NCI-H748 (cell line): ENCODE measurements around the gene ABHD8.
A peak's percentile ranks its signal among the peaks of the same experiment; 100 is the strongest.
"Not testable (repeated sequence)": the region's sequence is repeated elsewhere in the genome, so short reads cannot be mapped to it uniquely, and the experiment has no call there.

ENCODE experiments used
- DNase-seq: peaks from one replicate; lab custom pipeline; 2025; ENCODE audit not compliant: unreplicated experiment; lab: John Stamatoyannopoulos, UW

Gene ABHD8

DNA sequence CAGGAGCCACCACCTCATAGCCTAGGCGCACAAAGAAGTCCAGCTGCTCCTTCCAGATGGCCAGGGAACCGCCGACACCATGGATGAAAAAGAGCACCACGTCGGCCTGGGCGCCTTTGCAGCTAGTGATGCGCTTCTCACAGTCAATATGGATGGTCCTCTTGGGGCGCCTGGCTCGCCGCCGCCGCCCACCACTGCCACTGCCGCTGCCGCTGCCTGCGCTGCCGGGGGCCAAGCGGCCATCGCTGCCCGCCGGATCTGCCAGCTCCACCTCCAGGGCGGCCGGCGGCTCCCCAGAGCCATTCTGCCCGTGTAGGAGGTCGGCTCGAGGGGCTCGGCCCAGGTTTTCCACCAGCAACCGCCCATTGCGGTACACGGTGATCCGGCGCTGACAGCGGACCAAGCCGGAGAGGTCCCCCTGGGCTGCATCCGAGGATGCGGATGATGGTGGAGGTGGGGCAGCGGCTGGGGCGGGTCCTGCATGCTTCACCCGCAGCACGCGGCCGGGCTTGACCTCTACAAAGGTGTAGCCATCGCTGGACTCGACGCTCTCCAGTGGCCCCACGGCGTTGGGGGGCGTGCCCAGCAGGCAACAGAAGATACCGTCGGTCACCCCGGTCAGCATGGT lies 2.1 kb downstream of the ABHD8 start:
- no peak for DNase-seq

- DNase-seq: no peak
These were observed 6.2 kb downstream of the ABHD8 start for GRCh38 chr19:17296976-17297375.

DNA sequence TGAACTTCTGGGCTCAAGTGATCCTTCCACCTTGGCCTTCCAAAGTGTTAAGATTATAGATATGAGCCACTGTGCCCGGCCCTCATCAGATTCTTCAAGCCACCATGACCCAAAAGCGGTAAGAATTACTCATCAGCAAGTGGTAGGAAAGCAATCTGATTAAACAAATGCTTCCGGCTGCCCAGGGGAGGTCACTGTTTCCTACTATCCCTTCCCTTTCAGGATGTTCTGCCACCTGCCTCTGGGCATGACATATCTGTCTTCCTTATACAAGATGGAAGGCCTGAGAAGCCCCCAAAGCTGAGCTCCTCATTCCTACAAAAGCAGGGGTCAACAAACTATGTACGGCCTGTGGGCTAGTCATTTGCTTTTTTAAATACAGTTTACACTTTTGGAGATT lies 7.0 kb downstream of the ABHD8 start:
- DNase-seq: no peak

DNA sequence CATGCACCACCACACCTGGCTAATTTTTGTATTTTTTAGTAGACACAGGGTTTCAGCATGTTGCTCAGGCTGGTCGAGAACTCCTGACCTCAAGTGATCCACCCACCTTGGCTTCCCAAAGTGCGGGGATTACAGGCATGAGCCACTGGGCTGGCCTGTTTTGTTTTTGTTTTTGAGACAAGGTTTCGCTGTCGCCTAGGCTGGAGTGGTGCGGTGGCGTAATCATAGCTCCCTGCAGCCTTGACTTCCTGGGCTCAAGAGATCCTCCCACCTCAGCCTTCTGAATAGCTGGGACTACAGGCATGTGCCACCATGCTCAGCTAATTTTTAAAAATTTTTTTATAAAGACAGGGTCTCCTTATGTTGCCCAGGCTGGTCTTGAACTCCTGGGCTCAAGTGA lies 7.7 kb downstream of the ABHD8 start:
- not testable (repeated sequence) for DNase-seq

GRCh38 chr19:17294051-17294891 lies 9.0 kb downstream of the ABHD8 start:
- DNase-seq: no peak

DNA sequence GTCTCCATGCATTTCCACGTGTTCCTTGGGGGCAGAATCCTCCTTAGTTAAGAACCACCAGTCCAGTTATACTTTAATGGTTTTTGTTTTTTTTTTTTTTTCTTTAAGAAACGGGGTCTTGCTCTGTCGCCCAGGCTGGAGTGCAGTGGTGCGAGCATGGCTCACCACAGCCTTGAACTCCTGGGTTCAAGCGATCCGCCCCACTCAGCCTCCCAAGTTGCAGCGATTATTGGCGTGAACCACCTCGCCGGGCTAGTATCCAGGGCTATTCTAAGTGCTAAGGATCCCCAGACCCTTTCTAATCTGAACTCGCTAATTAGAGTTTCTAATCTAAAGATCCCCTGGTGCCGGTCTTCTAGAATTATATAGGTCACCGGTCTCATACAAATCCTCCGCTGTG lies 9.6 kb downstream of the ABHD8 start:
- no peak for DNase-seq

- no peak for DNase-seq
These were observed 10.7 kb downstream of the ABHD8 start for GRCh38 chr19:17292301-17293074.

DNA sequence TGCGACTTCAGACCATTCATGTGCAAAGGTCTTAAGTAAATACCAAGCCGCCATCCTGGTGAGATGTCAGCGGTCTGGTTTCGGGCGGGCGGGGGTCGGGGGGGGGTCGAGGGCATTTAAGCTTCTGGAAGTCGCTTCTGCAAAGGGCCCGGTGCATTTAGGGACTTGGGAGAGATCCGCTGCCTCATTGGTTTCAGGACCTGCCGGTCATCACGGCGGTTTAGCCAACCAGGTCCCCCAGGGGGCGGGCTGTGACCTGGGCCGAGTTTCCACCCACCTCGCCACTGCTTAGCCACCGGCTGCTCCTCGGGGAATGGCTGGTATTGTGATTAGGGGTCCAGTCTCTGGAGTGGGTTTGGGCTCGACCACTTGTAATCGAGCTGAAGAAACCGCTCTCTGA lies 13.7 kb downstream of the ABHD8 start:
- DNase-seq: no peak

DNA sequence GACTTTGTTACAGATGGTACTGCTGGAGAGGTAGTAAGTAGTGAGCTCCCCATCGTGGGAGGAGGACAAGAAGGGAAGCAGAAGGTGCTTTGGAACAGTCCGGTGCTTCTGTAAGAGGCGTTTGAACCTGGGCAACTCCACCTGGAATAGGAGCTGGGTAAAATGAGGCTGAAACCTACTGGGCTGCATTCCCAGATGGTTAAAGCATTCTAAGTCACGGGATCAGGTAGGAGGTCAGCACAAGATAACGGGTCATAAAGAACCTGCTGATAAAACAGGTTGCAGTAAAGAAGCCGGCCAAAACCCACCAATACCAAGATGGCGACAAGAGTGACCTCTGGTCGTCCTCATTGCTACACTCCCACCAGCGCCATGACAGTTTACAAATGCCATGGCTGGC lies 16.5 kb downstream of the ABHD8 start:
- no peak for DNase-seq

DNA sequence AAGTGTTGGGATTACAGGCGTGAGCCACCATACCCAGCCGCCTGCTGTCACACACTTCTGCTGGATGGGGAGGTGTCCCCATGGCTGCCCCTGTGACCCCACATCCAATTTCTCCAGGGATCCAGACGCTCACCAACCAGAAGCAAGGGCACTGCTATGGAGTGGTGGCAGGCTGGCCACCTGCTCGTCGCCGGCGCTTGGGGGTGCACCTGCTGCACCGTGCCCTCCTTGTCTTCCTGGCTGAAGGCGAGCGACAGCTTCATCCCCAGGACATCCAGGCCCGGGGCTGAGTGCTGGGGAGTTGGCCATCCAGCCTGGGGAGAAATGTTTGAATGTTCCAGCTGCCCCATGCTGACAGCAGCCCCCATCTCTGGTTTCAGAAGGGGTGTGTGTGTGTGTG lies 17.0 kb downstream of the ABHD8 start:
- DNase-seq: no peak

DNA sequence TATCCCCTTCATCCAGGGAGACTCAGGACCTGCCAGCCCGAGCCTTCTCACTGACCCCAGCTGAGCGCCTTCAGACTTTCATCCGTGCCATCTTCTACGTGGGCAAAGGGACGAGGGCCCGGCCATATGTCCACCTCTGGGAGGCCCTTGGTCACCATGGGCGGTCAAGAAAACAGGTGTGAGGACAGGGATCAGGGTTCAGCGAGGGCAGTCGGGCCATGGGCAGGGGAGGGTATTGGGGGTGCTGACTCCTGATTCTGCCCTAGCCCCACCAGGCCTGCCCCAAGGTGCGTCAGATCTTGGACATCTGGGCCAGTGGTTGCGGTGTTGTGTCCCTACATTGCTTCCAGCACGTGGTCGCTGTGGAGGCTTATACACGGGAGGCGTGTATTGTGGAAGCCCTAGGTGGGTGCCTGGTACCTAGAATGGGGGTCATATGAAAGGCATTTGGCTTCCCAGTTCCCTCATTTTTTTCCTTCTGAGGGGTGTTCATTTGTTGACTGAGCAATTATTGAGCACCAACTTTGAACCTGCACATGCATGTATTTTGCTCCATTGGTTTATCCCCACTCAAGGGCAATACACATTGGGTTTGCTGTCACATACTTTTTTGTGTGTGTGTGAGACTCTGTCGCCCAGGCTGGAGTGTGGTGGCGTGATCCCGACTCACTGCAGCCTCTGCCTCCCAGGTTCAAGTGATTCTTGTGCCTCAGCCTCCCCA lies 17.6 kb downstream of the ABHD8 start:
- no peak for DNase-seq

GRCh38 chr19:17283504-17283996 lies 19.7 kb downstream of the ABHD8 start:
- DNase-seq: no peak

DNA sequence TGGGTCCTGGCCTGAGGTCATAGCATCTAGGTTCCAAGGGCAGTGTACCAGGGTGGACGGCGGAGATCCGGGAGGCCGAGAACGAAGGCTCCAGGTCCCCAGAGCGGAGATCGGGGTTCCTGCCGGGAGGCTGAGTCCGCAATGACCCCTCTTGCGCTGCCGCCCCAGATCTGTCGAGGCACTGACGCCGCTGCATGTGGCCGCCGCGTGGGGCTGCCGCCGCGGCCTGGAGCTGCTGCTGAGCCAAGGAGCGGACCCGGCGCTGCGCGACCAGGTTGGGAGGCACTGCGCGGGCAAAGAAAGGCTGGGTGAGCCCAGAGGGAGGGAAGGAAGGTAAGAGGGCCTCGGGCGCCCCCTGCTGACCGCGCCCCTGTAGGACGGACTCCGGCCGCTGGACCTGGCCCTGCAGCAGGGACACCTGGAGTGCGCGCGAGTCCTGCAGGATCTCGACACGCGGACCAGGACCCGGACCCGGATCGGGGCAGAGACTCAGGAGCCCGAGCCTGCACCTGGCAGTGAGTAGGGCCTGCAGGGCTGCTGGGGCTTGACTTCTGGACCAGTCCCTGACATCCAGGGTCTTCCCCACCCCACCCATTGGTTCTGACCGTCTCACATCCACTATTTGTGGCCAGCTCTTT lies 20.6 kb downstream of the ABHD8 start:
- peak; percentile 84 for DNase-seq

- peak; percentile 38 for DNase-seq
These were observed 21.6 kb downstream of the ABHD8 start, which contains the start of gene ANKLE1 for GRCh38 chr19:17281391-17282304. TSS of gene ANKLE1 (plus strand) at chr19:17281901. CDS start at chr19:17281921, 20 bp downstream.

DNA sequence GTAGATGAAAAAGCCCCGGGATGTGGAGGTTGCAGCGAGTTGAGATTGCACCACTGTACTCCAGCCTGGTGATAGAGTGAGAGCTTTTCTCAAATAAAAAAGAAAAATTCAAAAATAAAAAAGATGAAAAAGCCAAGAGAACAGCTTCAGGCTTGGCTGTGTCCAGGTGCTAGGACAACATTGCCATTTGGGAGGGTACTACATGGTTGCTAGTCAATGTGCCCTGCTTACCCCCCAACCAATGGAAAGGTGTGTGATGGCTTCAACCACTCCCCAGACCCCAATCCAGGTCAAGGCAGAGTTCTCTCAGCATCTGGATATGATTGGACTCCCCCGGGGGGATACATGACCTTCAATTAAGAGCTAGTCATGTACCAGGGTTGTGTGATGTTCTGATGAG lies 23.8 kb downstream of the ABHD8 start:
- DNase-seq: no peak

DNA sequence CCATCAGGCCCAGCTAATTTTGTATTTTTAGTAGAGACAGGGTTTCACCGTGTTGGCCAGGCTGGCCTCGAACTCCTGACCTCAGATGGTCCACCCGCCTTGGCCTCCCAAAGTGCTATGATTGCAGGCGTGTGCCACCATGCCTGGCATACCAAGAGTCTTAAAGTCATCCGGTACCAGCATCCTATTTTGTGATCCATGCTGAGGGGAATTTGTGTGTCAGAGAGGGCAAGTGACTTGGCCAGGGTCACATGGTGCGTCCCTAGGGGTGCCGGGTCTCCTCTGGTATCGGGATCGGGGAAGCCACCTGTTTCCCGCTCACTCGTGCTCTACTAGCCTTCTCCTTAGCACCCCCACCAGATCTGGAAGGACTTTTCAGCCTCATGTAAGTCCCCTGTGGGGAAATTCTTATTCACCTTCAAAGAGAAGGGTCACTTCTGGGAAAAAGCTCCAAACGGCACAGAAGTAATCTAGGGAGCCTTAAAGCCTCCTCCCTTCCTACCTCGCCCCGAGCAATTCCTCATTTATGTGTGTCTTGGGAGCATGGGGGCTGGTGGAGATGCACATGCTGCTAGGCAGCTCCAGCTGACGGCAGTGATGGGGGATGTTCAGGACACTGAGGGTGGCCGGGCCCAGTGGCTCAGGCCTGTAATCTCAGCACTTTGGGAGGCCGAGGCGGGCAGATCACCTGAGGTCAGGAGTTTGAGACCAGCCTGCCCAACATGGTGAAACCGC lies 27.6 kb downstream of the ABHD8 start:
- no peak for DNase-seq

GRCh38 chr19:17274892-17275291 lies 28.3 kb downstream of the ABHD8 start:
- not testable (repeated sequence) for DNase-seq

- DNase-seq: no peak
These were observed 34.5 kb downstream of the ABHD8 start for GRCh38 chr19:17268754-17269153.
